CD14-positive monocyte (primary cell): ENCODE data around the gene ERC1. TPM values are rescaled to one million over a fixed set of nuclear protein-coding genes. Genes with fewer than 3 reads are reported as not detected.

Experiments used
- DNase-seq, 3 donors: peaks; one replicate each; pipeline ENCODE4 v3.0.0-alpha.2; 2011 to 2022
- H2AFZ ChIP-seq: 2 replicates; pipeline ENCODE4 v1.6.0; 2012; ENCODE audit warnings: mild to moderate bottlenecking, low read depth, low read length, inconsistent platforms; ENCODE audit not compliant: insufficient read depth, poor library complexity, severe bottlenecking
- H3K27ac ChIP-seq, 2 donors: 1 replicate in 1 of 2; 2 replicates in 1 of 2; pipeline ENCODE4 v1.5.1; 2012 to 2013; ENCODE audit warnings: low read length in 2 of 2, control low read depth in 1 of 2, inconsistent platforms in 1 of 2, low read depth in 1 of 2, mild to moderate bottlenecking in 1 of 2
- H3K27me3 ChIP-seq, 2 donors: one replicate each; pipeline versions ENCODE4 v1.6.0 to v1.6.1; 2011 to 2013; ENCODE audit warnings: low read length in 2 of 2; ENCODE audit not compliant: control insufficient read depth in 2 of 2, insufficient read depth in 2 of 2
- H3K36me3 ChIP-seq, 2 donors: replicated peaks in 1 of 2; 1 replicate in 1 of 2; 2 replicates in 1 of 2; pipeline versions ENCODE4 v1.5.1 to v1.6.1; 2012 to 2013; ENCODE audit warnings: low read length in 2 of 2, control low read depth in 1 of 2, inconsistent platforms in 1 of 2, mild to moderate bottlenecking in 1 of 2; ENCODE audit not compliant: insufficient read depth in 2 of 2, control insufficient read depth in 1 of 2
- H3K4me1 ChIP-seq, 2 donors: 1 replicate in 1 of 2; 2 replicates in 1 of 2; pipeline versions ENCODE4 v1.5.1 to v1.6.1; 2012 to 2013; ENCODE audit warnings: low read length in 2 of 2, control low read depth in 1 of 2, inconsistent platforms in 1 of 2, mild to moderate bottlenecking in 1 of 2, moderate library complexity in 1 of 2; ENCODE audit not compliant: insufficient read depth in 2 of 2, control insufficient read depth in 1 of 2
- H3K4me2 ChIP-seq: replicated peaks from 2 replicates; pipeline ENCODE3; 2012; ENCODE audit warnings: low read length, moderate library complexity, mild to moderate bottlenecking; ENCODE audit not compliant: poor library complexity, severe bottlenecking; ENCODE audit errors: extremely low read depth
- H3K4me3 ChIP-seq, 3 experiments: fragments of 200-600 bp in 1 of 3; sonication (generic) in 1 of 3; replicated peaks in 1 of 3; 1 replicate in 2 of 3; 2 replicates in 1 of 3; pipeline ENCODE4 v1.5.1; 2011 to 2013; ENCODE audit warnings: low read length in 3 of 3, mild to moderate bottlenecking in 3 of 3, control low read depth in 2 of 3, low read depth in 2 of 3, inconsistent platforms in 1 of 3, moderate library complexity in 1 of 3
- H3K79me2 ChIP-seq: 2 replicates; pipeline ENCODE4 v1.6.0; 2012; ENCODE audit warnings: mild to moderate bottlenecking, control low read depth, inconsistent platforms, low read length, moderate library complexity; ENCODE audit not compliant: insufficient read depth
- H3K9ac ChIP-seq: 2 replicates; pipeline ENCODE4 v1.6.0; 2017; ENCODE audit warnings: low read length, mild to moderate bottlenecking; ENCODE audit not compliant: insufficient read depth, poor library complexity, severe bottlenecking
- H3K9me3 ChIP-seq, 2 donors: replicated peaks in 1 of 2; 1 replicate in 1 of 2; 2 replicates in 1 of 2; pipeline versions ENCODE4 v1.5.1 to v1.6.1; 2012 to 2013; ENCODE audit warnings: low read length in 2 of 2, control low read depth in 1 of 2; ENCODE audit not compliant: control insufficient read depth in 1 of 2, insufficient read depth in 1 of 2
- H4K20me1 ChIP-seq: 2 replicates; pipeline ENCODE4 v1.6.0; 2012; ENCODE audit warnings: mild to moderate bottlenecking, low read length, control low read depth, moderate library complexity; ENCODE audit not compliant: insufficient read depth
- H3K27ac Mint-ChIP-seq, 7 donors: one replicate each; pipeline ENCODE4 v1.8.0; 2020; ENCODE audit warnings: mild to moderate bottlenecking in 7 of 7, mixed read lengths in 7 of 7, moderate library complexity in 6 of 7, inconsistent platforms in 2 of 7
- H3K27me3 Mint-ChIP-seq, 3 donors: one replicate each; pipeline ENCODE4 v1.8.0; 2021 to 2022; ENCODE audit warnings: low read depth in 3 of 3, mild to moderate bottlenecking in 3 of 3, mixed read lengths in 3 of 3, moderate library complexity in 3 of 3, inconsistent platforms in 1 of 3
- H3K36me3 Mint-ChIP-seq, 2 donors: one replicate each; pipeline ENCODE4 v1.8.0; 2020; ENCODE audit warnings: mixed read lengths in 2 of 2, inconsistent platforms in 1 of 2, mild to moderate bottlenecking in 1 of 2
- H3K4me1 Mint-ChIP-seq: one replicate; pipeline ENCODE4 v1.8.0; 2020; ENCODE audit warnings: mild to moderate bottlenecking, mixed read lengths
- H3K4me3 Mint-ChIP-seq, 2 donors: one replicate each; pipeline ENCODE4 v1.8.0; 2020; ENCODE audit warnings: mild to moderate bottlenecking in 2 of 2, mixed read lengths in 2 of 2, moderate library complexity in 1 of 2
- H3K9me3 Mint-ChIP-seq, 7 donors: one replicate each; pipeline ENCODE4 v1.8.0; 2020 to 2022; ENCODE audit warnings: mixed read lengths in 7 of 7, mild to moderate bottlenecking in 6 of 7, moderate library complexity in 6 of 7, inconsistent platforms in 2 of 7
- WGBS: methylation state at CpG from one replicate; pipeline ENCODE4 v1.1.5; 2013; ENCODE audit warnings: missing lambda C conversion rate; ENCODE audit not compliant: insufficient coverage; 5-methylcytosine and 5-hydroxymethylcytosine counted together
- intact Hi-C, 2 donors: fragments of 100-400 bp; cut with micrococcal nuclease; formaldehyde crosslinking; loops; one replicate each; pipeline versions ENCODE4 v1.15.0 to v1.15.1; 2023
- polyA plus RNA-seq, 3 donors: library from polyadenylated mRNA; depleted of rRNA in 1 of 3; unstranded in 2 of 3; stranded (reverse) in 1 of 3; fragments of 300-500 nt in 2 of 3; fragments of >200 nt in 1 of 3; fragmentation: Illumina TruSeq in 2 of 3; gene quantifications; 1 replicate in 2 of 3; 2 replicates in 1 of 3; pipeline ENCODE4 v1.2.3, GENCODE V29; 2012 to 2021
- TF ChIP-seq, protein P1 (sequence below): fragments of 200-600 bp; IDR thresholded peaks from one replicate; pipeline ENCODE4 v1.8.0; 2022; ENCODE audit warnings: antibody characterized with exemption, mild to moderate bottlenecking

Gene ERC1
- polyA plus RNA-seq, 3 donors = 4.0 to 14.3 (median 5.1) TPM

DNA sequence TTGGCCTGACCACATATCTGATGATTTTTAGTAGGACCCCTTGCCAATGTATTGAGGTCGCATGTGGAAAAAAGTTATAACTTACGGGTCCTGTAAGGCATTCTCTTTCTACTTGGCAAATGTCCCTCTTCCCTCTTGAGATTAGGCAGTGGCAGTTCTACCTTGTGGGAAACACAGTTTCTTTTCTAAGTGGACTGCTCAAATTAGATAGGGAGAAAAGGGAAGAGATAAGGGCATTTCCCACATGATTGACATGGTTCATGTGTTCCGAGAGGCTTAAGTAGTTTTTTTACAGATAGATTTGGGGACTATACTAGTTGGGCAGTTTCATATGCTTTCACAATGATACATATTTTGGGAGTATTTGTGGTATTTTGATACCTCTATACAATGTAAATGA, 448.7 kb downstream of the ERC1 start:
- no peak overlapping the region for H3K4me3 Mint-ChIP-seq
- WGBS = no CpG with 5 or more reads among the region's 3 CpGs
- Histone ChIP-seq H2AFZ (no peak overlapping the region), H3K36me3 (no peaks in the 10 kb centered on the region), H3K4me1 (no peaks in the 10 kb centered on the region), H3K9ac (no peak overlapping the region), H3K27ac (no peak overlapping the region), H3K79me2 (no peaks in the 10 kb centered on the region), H3K4me2 (no peak overlapping the region), H3K4me3 (no peak overlapping the region), H3K27me3 (no peaks in the 10 kb centered on the region), H3K9me3 (no peaks in the 10 kb centered on the region), H4K20me1 (no peaks in the 10 kb centered on the region)
- no peaks in the 10 kb centered on the region for H3K27me3 Mint-ChIP-seq
- no peak overlapping the region for H3K27ac Mint-ChIP-seq
- TF ChIP-seq, protein P1, sequence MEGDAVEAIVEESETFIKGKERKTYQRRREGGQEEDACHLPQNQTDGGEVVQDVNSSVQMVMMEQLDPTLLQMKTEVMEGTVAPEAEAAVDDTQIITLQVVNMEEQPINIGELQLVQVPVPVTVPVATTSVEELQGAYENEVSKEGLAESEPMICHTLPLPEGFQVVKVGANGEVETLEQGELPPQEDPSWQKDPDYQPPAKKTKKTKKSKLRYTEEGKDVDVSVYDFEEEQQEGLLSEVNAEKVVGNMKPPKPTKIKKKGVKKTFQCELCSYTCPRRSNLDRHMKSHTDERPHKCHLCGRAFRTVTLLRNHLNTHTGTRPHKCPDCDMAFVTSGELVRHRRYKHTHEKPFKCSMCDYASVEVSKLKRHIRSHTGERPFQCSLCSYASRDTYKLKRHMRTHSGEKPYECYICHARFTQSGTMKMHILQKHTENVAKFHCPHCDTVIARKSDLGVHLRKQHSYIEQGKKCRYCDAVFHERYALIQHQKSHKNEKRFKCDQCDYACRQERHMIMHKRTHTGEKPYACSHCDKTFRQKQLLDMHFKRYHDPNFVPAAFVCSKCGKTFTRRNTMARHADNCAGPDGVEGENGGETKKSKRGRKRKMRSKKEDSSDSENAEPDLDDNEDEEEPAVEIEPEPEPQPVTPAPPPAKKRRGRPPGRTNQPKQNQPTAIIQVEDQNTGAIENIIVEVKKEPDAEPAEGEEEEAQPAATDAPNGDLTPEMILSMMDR = no peak
- no peak for DNase-seq
- intact Hi-C loops = no loop called here
- H3K36me3 Mint-ChIP-seq = peaks cover 6 to 9% of the 10 kb centered on the region in 2 donors
- no peaks in the 10 kb centered on the region for H3K9me3 Mint-ChIP-seq
- no peaks in the 10 kb centered on the region for H3K4me1 Mint-ChIP-seq

DNA sequence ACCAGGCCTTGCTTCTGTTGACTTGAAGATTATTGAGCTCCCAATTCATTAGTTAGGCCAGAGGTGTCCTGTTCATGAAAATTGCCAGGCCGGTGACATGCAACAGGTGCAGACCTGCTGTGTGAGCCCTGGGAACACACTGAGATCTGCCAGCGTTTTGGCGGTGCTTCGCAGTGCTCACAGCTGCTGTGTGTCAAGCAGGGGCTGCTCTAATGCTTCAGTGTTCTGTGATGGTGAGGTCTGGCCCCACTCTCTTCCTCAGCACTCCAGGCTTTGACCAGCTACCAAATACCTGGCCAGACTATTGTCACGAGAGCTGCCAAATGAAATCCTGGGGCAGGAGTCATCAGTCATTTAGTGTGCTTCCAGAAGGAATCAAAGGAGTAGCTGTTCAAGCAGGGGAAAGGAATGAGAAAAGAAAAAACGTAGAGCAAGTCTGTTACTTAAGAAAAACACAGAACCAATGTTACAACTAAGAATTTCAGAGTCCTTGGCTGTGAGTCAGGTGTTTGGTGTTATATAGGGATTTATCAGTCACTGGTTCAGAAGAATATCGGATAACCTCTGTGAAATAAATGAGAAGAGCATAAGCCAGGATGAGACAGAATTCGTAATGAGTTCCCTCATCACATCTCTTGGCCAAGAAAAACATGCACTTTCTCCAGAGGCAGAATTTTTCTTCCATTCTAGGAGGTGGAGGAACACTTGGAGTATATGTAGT, 452.6 kb downstream of the ERC1 start:
- Histone ChIP-seq H3K4me3 (no peak overlapping the region), H2AFZ (no peak overlapping the region), H3K9me3 (no peaks in the 10 kb centered on the region), H3K4me1 (no peaks in the 10 kb centered on the region), H3K4me2 (no peak overlapping the region), H3K27me3 (no peaks in the 10 kb centered on the region), H4K20me1 (no peaks in the 10 kb centered on the region), H3K27ac (no peak overlapping the region), H3K9ac (no peak overlapping the region), H3K79me2 (no peaks in the 10 kb centered on the region), H3K36me3 (peaks cover 2 to 22% of the 10 kb centered on the region in 2 donors)
- Mint-ChIP-seq H3K4me3 (no peak overlapping the region), H3K9me3 (peaks cover 0 to 2% (median 1%) of the 10 kb centered on the region in 7 donors), H3K36me3 (peaks cover 28 to 40% of the 10 kb centered on the region in 2 donors), H3K27ac (no peak overlapping the region), H3K27me3 (no peaks in the 10 kb centered on the region), H3K4me1 (no peaks in the 10 kb centered on the region)
- intact Hi-C loops = no loop called here
- no peak for DNase-seq
- 100% methylated on average over 3 of the region's 8 CpGs for WGBS
- TF ChIP-seq, protein P1 = no peak
